Esophagus squamous epithelium (tissue), 4 donors: ENCODE results near the gene ENPP7.

ENCODE experiments used
- POLR2A ChIP-seq, 4 donors: fragments of 450-650 bp; IDR thresholded peaks; one replicate each; pipeline ENCODE4 v1.6.1; 2017; ENCODE audit warnings: antibody characterized with exemption in 4 of 4, mild to moderate bottlenecking in 4 of 4, moderate library complexity in 3 of 4
- TF ChIP-seq, protein P1 (sequence below), 6 experiments: fragments of 450-650 bp in 4 of 6; fragments of 200-600 bp in 2 of 6; sonication (generic) in 2 of 6; IDR thresholded peaks; one replicate each; pipeline ENCODE4 v1.5.1; 2016 to 2019; ENCODE audit warnings: antibody characterized with exemption in 6 of 6, mild to moderate bottlenecking in 4 of 6, moderate library complexity in 4 of 6

- TF ChIP-seq, protein P1, sequence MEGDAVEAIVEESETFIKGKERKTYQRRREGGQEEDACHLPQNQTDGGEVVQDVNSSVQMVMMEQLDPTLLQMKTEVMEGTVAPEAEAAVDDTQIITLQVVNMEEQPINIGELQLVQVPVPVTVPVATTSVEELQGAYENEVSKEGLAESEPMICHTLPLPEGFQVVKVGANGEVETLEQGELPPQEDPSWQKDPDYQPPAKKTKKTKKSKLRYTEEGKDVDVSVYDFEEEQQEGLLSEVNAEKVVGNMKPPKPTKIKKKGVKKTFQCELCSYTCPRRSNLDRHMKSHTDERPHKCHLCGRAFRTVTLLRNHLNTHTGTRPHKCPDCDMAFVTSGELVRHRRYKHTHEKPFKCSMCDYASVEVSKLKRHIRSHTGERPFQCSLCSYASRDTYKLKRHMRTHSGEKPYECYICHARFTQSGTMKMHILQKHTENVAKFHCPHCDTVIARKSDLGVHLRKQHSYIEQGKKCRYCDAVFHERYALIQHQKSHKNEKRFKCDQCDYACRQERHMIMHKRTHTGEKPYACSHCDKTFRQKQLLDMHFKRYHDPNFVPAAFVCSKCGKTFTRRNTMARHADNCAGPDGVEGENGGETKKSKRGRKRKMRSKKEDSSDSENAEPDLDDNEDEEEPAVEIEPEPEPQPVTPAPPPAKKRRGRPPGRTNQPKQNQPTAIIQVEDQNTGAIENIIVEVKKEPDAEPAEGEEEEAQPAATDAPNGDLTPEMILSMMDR (IDR thresholded peaks at IDR 0.05) = no peak
- TF ChIP-seq POLR2A (IDR thresholded peaks at IDR 0.05) = no peak
Observed at GRCh38 chr17:79714176-79715097, 16.3 kb upstream of the ENPP7 start.
